OCI-LY1 (cell line): ENCODE measurements around the gene YEATS4.

Source experiments
- H2AFZ ChIP-seq: fragments of 200-600 bp; sonication (generic), shearing (Covaris generic); 2 replicates; pipeline ENCODE4 v1.6.0; 2014; ENCODE audit warnings: antibody characterized with exemption, mild to moderate bottlenecking, low read length
- H3F3A ChIP-seq: fragments of 200-600 bp; sonication (generic), shearing (Covaris generic); 2 replicates; pipeline ENCODE4 v1.6.0; 2014; ENCODE audit warnings: mild to moderate bottlenecking, antibody characterized with exemption, low read length, moderate library complexity; ENCODE audit not compliant: insufficient read depth
- H3K27ac ChIP-seq: fragments of 200-600 bp; sonication (generic); 2 replicates; pipeline ENCODE4 v1.5.1; 2014; ENCODE audit warnings: low read length, mixed run types, mild to moderate bottlenecking, low read depth; ENCODE audit not compliant: poor library complexity, severe bottlenecking
- H3K27me3 ChIP-seq: fragments of 200-600 bp; sonication (generic); 2 replicates; pipeline ENCODE4 v1.6.0; 2014; ENCODE audit warnings: antibody characterized with exemption, mild to moderate bottlenecking, low read length, moderate library complexity; ENCODE audit not compliant: insufficient read depth
- H3K36me3 ChIP-seq: fragments of 200-600 bp; sonication (generic); 2 replicates; pipeline ENCODE4 v1.6.1; 2014; ENCODE audit warnings: mild to moderate bottlenecking, antibody characterized with exemption, low read length, moderate library complexity, mixed read lengths; ENCODE audit not compliant: insufficient read depth
- H3K4me1 ChIP-seq: fragments of 200-600 bp; sonication (generic); 2 replicates; pipeline ENCODE4 v1.5.1; 2014; ENCODE audit warnings: mild to moderate bottlenecking, low read length, moderate library complexity; ENCODE audit not compliant: insufficient read depth, severe bottlenecking
- H3K4me2 ChIP-seq: fragments of 200-600 bp; sonication (generic), shearing (Covaris generic); 2 replicates; pipeline ENCODE4 v1.6.1; 2014; ENCODE audit warnings: low read length
- H3K4me3 ChIP-seq: fragments of 200-600 bp; sonication (generic); 2 replicates; pipeline ENCODE4 v1.5.1; 2014; ENCODE audit warnings: low read length, low read depth, mild to moderate bottlenecking, mixed read lengths; ENCODE audit not compliant: poor library complexity, severe bottlenecking
- H3K79me2 ChIP-seq: fragments of 200-600 bp; shearing (Covaris generic); 2 replicates; pipeline ENCODE4 v1.6.1; 2016; ENCODE audit warnings: mixed run types, low read length, mixed read lengths; ENCODE audit not compliant: insufficient read depth
- H3K9ac ChIP-seq: fragments of 200-600 bp; sonication (generic), shearing (Covaris generic); 2 replicates; pipeline ENCODE4 v1.6.1; 2014; ENCODE audit warnings: mild to moderate bottlenecking, low read length, mixed read lengths
- H3K9me2 ChIP-seq: fragments of 200-600 bp; sonication (generic), shearing (Covaris generic); 2 replicates; pipeline ENCODE4 v1.6.1; 2014; ENCODE audit warnings: low read depth, mild to moderate bottlenecking, low read length, mixed read lengths
- H3K9me3 ChIP-seq: fragments of 200-600 bp; shearing (Covaris generic); 2 replicates; pipeline ENCODE4 v1.6.1; 2014; ENCODE audit warnings: low read length, mixed read lengths
- H4K20me1 ChIP-seq: fragments of 200-600 bp; sonication (generic), shearing (Covaris generic); 2 replicates; pipeline ENCODE4 v1.6.0; 2016; ENCODE audit warnings: mild to moderate bottlenecking, low read length; ENCODE audit not compliant: insufficient read depth
- EZH2 ChIP-seq: fragments of 200-600 bp; sonication (generic), shearing (Covaris generic); IDR thresholded peaks from 2 replicates; pipeline ENCODE4 v1.8.0; 2017; ENCODE audit warnings: borderline replicate concordance, mixed run types, mild to moderate bottlenecking, antibody characterized with exemption, low read length, moderate library complexity, mixed read lengths
- TF ChIP-seq, protein P1 (sequence below): fragments of 200-600 bp; sonication (generic), shearing (Covaris generic); IDR thresholded peaks from 2 replicates; pipeline ENCODE4 v1.5.1; 2017; ENCODE audit warnings: mild to moderate bottlenecking, antibody characterized with exemption, low read length, moderate library complexity, mixed read lengths

YEATS4 gene

DNA sequence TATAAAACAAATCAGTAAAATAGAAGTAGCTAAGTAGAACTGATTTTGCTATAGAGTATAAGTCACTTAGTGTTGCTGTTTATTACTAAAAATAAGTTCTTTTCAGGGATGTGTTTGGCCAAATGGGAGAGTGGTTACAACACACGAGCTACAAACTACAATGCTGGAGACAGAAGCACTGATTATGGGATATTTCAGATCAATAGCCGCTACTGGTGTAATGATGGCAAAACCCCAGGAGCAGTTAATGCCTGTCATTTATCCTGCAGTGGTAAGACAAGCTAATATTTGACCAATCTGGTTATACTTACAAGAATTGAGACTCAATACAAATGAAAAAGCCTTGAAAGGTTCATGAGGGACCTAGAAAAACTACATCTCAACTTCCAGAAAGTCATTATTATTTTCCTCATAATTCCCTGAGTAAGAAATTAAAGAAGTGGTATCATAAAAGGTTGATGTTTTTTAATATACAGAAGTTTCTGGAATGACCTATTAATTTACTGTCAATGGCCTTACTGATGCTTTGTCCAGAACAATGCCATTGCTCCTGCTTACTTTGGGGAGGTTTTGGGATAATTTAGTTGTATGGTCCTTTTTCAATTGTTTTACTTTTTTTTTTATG, 9.4 kb upstream of the YEATS4 start:
- no peaks in the 10 kb centered on the region for H3K4me1 ChIP-seq
- H3F3A ChIP-seq = no peaks in the 10 kb centered on the region
- no peak overlapping the region for H2AFZ ChIP-seq
- no peak overlapping the region for H3K9ac ChIP-seq
- no peaks in the 10 kb centered on the region; the same call in 1 of the 2 replicates for H3K9me2 ChIP-seq
- H3K9me3 ChIP-seq = no peaks in the 10 kb centered on the region
- H3K27me3 ChIP-seq = no peaks in the 10 kb centered on the region
- H3K4me3 ChIP-seq = no peak overlapping the region
- H4K20me1 ChIP-seq = no peaks in the 10 kb centered on the region
- H3K4me2 ChIP-seq = no peak overlapping the region
- H3K27ac ChIP-seq = no peak overlapping the region
- no peaks in the 10 kb centered on the region for H3K36me3 ChIP-seq
- no peaks in the 10 kb centered on the region for H3K79me2 ChIP-seq
- TF ChIP-seq, protein P1, sequence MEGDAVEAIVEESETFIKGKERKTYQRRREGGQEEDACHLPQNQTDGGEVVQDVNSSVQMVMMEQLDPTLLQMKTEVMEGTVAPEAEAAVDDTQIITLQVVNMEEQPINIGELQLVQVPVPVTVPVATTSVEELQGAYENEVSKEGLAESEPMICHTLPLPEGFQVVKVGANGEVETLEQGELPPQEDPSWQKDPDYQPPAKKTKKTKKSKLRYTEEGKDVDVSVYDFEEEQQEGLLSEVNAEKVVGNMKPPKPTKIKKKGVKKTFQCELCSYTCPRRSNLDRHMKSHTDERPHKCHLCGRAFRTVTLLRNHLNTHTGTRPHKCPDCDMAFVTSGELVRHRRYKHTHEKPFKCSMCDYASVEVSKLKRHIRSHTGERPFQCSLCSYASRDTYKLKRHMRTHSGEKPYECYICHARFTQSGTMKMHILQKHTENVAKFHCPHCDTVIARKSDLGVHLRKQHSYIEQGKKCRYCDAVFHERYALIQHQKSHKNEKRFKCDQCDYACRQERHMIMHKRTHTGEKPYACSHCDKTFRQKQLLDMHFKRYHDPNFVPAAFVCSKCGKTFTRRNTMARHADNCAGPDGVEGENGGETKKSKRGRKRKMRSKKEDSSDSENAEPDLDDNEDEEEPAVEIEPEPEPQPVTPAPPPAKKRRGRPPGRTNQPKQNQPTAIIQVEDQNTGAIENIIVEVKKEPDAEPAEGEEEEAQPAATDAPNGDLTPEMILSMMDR = no peak
- TF ChIP-seq EZH2 = no peak

DNA sequence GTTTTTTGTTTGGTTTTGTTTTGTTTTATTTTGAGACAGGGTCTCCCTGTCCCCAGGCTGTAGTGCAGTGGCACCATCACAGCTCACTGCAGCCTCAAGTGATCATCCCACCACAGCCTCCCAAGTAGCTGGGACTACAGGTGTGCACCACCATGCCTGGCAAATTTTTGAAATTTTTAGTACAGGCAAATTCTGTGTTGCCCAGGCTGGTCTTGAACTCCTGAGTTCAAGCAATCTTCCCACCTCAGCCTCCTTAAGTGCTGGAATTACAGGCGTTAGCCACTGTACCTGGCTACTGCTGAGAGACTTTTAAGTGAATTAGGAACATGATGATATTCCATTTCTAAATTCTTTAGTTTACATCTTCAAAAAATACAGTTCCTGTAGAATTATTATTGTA, 8.8 kb upstream of the YEATS4 start:
- Histone ChIP-seq H3K9me2 (no peaks in the 10 kb centered on the region; the same call in 1 of the 2 replicates), H3K27ac (no peak overlapping the region), H3K4me1 (no peaks in the 10 kb centered on the region), H3K9me3 (no peaks in the 10 kb centered on the region), H2AFZ (no peak overlapping the region), H3K9ac (no peak overlapping the region), H3K27me3 (no peaks in the 10 kb centered on the region), H3K4me2 (no peak overlapping the region), H3K79me2 (no peaks in the 10 kb centered on the region), H3K36me3 (no peaks in the 10 kb centered on the region), H3K4me3 (no peak overlapping the region), H4K20me1 (no peaks in the 10 kb centered on the region), H3F3A (no peaks in the 10 kb centered on the region)
- TF ChIP-seq, protein P1 = no peak
- no peak for TF ChIP-seq EZH2

DNA sequence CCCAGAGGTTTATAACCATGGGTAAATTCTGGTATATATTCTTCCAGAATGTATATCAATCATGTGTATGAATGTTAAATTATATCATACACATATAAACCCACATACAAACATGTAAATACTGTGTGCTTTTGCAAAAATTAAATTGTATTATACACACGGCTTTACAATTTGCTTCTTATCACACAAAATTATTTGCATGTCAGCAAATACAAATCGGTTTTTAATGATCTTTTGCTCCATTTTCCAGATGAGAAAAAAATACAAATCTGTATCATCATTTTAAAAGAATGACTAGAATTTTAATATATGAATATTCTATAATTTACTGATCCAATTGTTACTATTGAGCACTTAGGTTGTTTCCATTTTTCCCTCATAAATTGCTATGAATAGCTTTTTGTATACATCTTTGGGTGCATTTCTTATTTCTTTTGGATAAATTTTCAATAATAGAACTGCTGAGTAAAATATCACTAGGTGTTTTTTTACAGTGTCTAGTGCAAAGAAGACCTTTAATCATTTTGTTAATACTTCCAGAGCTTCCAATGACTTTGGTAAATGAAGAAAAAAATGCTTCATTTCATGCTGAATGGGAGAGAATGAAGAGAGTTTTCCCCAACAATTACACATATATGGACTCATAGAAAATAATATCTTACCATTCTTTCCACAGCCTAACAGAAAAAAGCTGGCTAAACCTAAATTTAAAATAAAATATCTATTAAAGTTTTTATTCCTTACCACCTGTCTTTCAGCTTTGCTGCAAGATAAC, 7.9 kb upstream of the YEATS4 start:
- H3K79me2 ChIP-seq = no peaks in the 10 kb centered on the region
- no peaks in the 10 kb centered on the region for H3F3A ChIP-seq
- no peaks in the 10 kb centered on the region for H4K20me1 ChIP-seq
- no peak overlapping the region for H3K4me3 ChIP-seq
- no peaks in the 10 kb centered on the region for H3K36me3 ChIP-seq
- no peaks in the 10 kb centered on the region; the same call in 1 of the 2 replicates for H3K9me2 ChIP-seq
- no peaks in the 10 kb centered on the region for H3K27me3 ChIP-seq
- no peak overlapping the region for H3K4me2 ChIP-seq
- TF ChIP-seq EZH2 = no peak
- TF ChIP-seq, protein P1 = no peak
- no peaks in the 10 kb centered on the region for H3K4me1 ChIP-seq
- no peak overlapping the region for H3K9ac ChIP-seq
- H3K9me3 ChIP-seq = no peaks in the 10 kb centered on the region
- H3K27ac ChIP-seq = no peak overlapping the region
- H2AFZ ChIP-seq = no peak overlapping the region
